B cell (primary cell): ENCODE data around the gene SHISA2. TPM values are rescaled to one million over a fixed set of nuclear protein-coding genes. Genes with fewer than 3 reads are reported as not detected.

Experiments
- ATAC-seq: fragments of 200-7000 bp; cut with Tn5 transposase; one replicate; pipeline ENCODE4 v1.10.0; 2021; ENCODE audit warnings: low read depth, mild to moderate bottlenecking, moderate number of reproducible peaks, moderate library complexity
- CTCF ChIA-PET: fragments of 350-600 bp; sonication (Branson Sonifier 250); formaldehyde crosslinking; loops from one replicate; lab custom pipeline; 2021; ENCODE audit warnings: antibody characterized with exemption, inconsistent platforms; lab: Charles Lee
- POLR2A ChIA-PET: fragments of 350-600 bp; sonication (Branson Sonifier 250); formaldehyde crosslinking; loops from one replicate; lab custom pipeline; 2021; ENCODE audit warnings: antibody characterized with exemption; lab: Charles Lee
- DNase-seq: peaks from one replicate; pipeline ENCODE4 v3.0.0; 2013
- H2AFZ ChIP-seq: 2 replicates; pipeline ENCODE4 v1.6.1; 2012; ENCODE audit warnings: mild to moderate bottlenecking, low read depth, low read length; ENCODE audit not compliant: insufficient read depth, poor library complexity, severe bottlenecking
- H3K27ac ChIP-seq, 2 donors: 1 replicate in 1 of 2; 2 replicates in 1 of 2; pipeline ENCODE4 v1.5.1; 2012 to 2013; ENCODE audit warnings: low read length in 2 of 2, mild to moderate bottlenecking in 2 of 2, moderate library complexity in 1 of 2
- H3K27me3 ChIP-seq, 4 experiments: fragments of 200-600 bp in 1 of 4; sonication (generic) in 1 of 4; replicated peaks in 1 of 4; 1 replicate in 2 of 4; 2 replicates in 2 of 4; pipeline versions ENCODE4 v1.6.1 to v1.7.0; 2013 to 2016; ENCODE audit warnings: low read length in 3 of 4, mild to moderate bottlenecking in 2 of 4, mixed read lengths in 1 of 4, moderate library complexity in 1 of 4; ENCODE audit not compliant: insufficient read depth in 4 of 4, control insufficient read depth in 3 of 4; ENCODE audit errors: control extremely low read depth in 1 of 4
- H3K36me3 ChIP-seq, 2 experiments: replicated peaks in 1 of 2; 1 replicate in 1 of 2; 2 replicates in 1 of 2; pipeline versions ENCODE4 v1.6.1 to v1.7.1; 2013; ENCODE audit warnings: low read length in 1 of 2; ENCODE audit not compliant: insufficient read depth in 2 of 2, control insufficient read depth in 1 of 2; ENCODE audit errors: control extremely low read depth in 1 of 2, extremely low read depth in 1 of 2
- H3K4me1 ChIP-seq, 2 donors: fragments of 200-600 bp in 1 of 2; sonication (generic) in 1 of 2; 1 replicate in 1 of 2; 2 replicates in 1 of 2; pipeline versions ENCODE4 v1.5.1 to v1.6.1; 2013 to 2017; ENCODE audit warnings: low read length in 2 of 2; ENCODE audit not compliant: control insufficient read depth in 2 of 2, insufficient read depth in 2 of 2
- H3K4me2 ChIP-seq: replicated peaks from 2 replicates; pipeline ENCODE3; 2012; ENCODE audit warnings: mild to moderate bottlenecking, low read depth, low read length; ENCODE audit not compliant: poor library complexity, severe bottlenecking
- H3K4me3 ChIP-seq, 5 experiments: fragments of 200-600 bp in 1 of 5; sonication (generic) in 1 of 5; 1 replicate in 3 of 5; 2 replicates in 2 of 5; pipeline versions ENCODE4 v1.5.1 to v1.7.0; 2011 to 2016; ENCODE audit warnings: low read length in 4 of 5, mild to moderate bottlenecking in 4 of 5, low read depth in 2 of 5, control low read depth in 1 of 5, moderate library complexity in 1 of 5; ENCODE audit not compliant: insufficient read depth in 1 of 5; ENCODE audit errors: control extremely low read depth in 1 of 5, extremely low read depth in 1 of 5
- H3K79me2 ChIP-seq: fragments of 200-600 bp; sonication (generic); one replicate; pipeline ENCODE4 v1.6.0; 2016; ENCODE audit warnings: low read length; ENCODE audit not compliant: control insufficient read depth, insufficient read depth
- H3K9ac ChIP-seq: fragments of 200-600 bp; sonication (generic); 2 replicates; pipeline ENCODE4 v1.6.1; 2017; ENCODE audit warnings: mild to moderate bottlenecking, low read length, moderate library complexity
- H3K9me3 ChIP-seq, 3 donors: one replicate each; pipeline versions ENCODE4 v1.6.1 to v1.7.1; 2013; ENCODE audit warnings: low read length in 2 of 3; ENCODE audit not compliant: control insufficient read depth in 2 of 3, insufficient read depth in 1 of 3; ENCODE audit errors: control extremely low read depth in 1 of 3
- H4K20me1 ChIP-seq: 2 replicates; pipeline ENCODE4 v1.6.0; 2012; ENCODE audit warnings: mild to moderate bottlenecking, low read length; ENCODE audit not compliant: insufficient read depth, control insufficient read depth, poor library complexity, severe bottlenecking
- H3K27ac Mint-ChIP-seq: one replicate; pipeline ENCODE4 v1.8.0; 2021; ENCODE audit warnings: mixed read lengths
- H3K27me3 Mint-ChIP-seq: one replicate; pipeline ENCODE4 v1.8.0; 2021; ENCODE audit warnings: mixed read lengths
- H3K4me1 Mint-ChIP-seq: one replicate; pipeline ENCODE4 v1.8.0; 2021; ENCODE audit warnings: mixed read lengths
- H3K4me3 Mint-ChIP-seq: one replicate; pipeline ENCODE4 v1.8.0; 2021; ENCODE audit warnings: mixed read lengths
- H3K9me3 Mint-ChIP-seq: one replicate; pipeline ENCODE4 v1.8.0; 2022; ENCODE audit warnings: mixed read lengths; ENCODE audit not compliant: insufficient read depth
- CTCF ChIP-seq: fragments of 200-600 bp; IDR thresholded peaks from one replicate; pipeline ENCODE4 v1.8.0; 2022; ENCODE audit warnings: antibody characterized with exemption, mild to moderate bottlenecking
- EZH2 ChIP-seq: IDR thresholded peaks from 2 replicates; pipeline ENCODE4 v1.6.1; 2012; ENCODE audit warnings: borderline replicate concordance, low read depth, mild to moderate bottlenecking, moderate library complexity, low read length; ENCODE audit not compliant: insufficient read depth, poor library complexity, severe bottlenecking
- WGBS: methylation state at CpG from one replicate; pipeline ENCODE4 v1.1.5; 2013; ENCODE audit warnings: missing lambda C conversion rate; ENCODE audit not compliant: insufficient coverage; 5-methylcytosine and 5-hydroxymethylcytosine counted together
- intact Hi-C: fragments of 100-400 bp; cut with micrococcal nuclease; formaldehyde crosslinking; loops from one replicate; pipeline ENCODE4 v1.10.0; 2022
- polyA plus RNA-seq: library from polyadenylated mRNA; depleted of rRNA; stranded (reverse); fragments of >200 nt; gene quantifications from 2 replicates; pipeline ENCODE4 v1.2.3, GENCODE V29; 2012
- total RNA-seq, 2 donors: library from RNA; stranded (reverse); fragments of 120-200 nt in 1 of 2; gene quantifications; 1 replicate in 1 of 2; 2 replicates in 1 of 2; pipeline versions ENCODE4 v1.2.3 to v1.2.4, GENCODE V29; 2013 to 2022

SHISA2 gene
- total and polyA plus RNA-seq, 2 donors (not counting 1 experiment from before 2014, with no cell fraction given), result 0.03 TPM; not detected in 1

- intact Hi-C loops, result loop anchor here (10.0 kb wide), 1 partner anchor 238 kb away; no protein-coding TSS in a partner anchor
- H3K27me3 Mint-ChIP-seq, result peaks cover 16% of the 10 kb centered on the region
- H2AFZ ChIP-seq, result no peak overlapping the region
- H3K4me1 Mint-ChIP-seq, result no peaks in the 10 kb centered on the region
- DNase-seq, result peak; percentile 23
- CTCF ChIA-PET, result no interaction called here
- H4K20me1 ChIP-seq, result no peaks in the 10 kb centered on the region
- ATAC-seq, result no peak
- no peak overlapping the region for H3K9ac ChIP-seq
- H3K4me2 ChIP-seq, result no peak overlapping the region
- H3K27me3 ChIP-seq, result peaks cover 0 to 3% (median 0%) of the 10 kb centered on the region in 4 experiments
- H3K9me3 ChIP-seq, result peaks cover 0 to 4% (median 0%) of the 10 kb centered on the region in 3 donors
- H3K4me3 Mint-ChIP-seq, result no peak overlapping the region
- H3K79me2 ChIP-seq, result no peaks in the 10 kb centered on the region
- H3K36me3 ChIP-seq, result no peaks in the 10 kb centered on the region
- no CpG with 5 or more reads among the region's 5 CpGs for WGBS
- POLR2A ChIA-PET, result no interaction called here
- no peak overlapping the region for H3K27ac Mint-ChIP-seq
- no peaks in the 10 kb centered on the region for H3K9me3 Mint-ChIP-seq
- H3K27ac ChIP-seq, result no peak overlapping the region
- no peaks in the 10 kb centered on the region for H3K4me1 ChIP-seq
- TF ChIP-seq EZH2 (no peak), CTCF (no peak)
- no peak overlapping the region for H3K4me3 ChIP-seq
These were observed 11.1 kb upstream of the SHISA2 start for GRCh38 chr13:26062853-26063444.

GRCh38 chr13:26061947-26062346 is 10.1 kb upstream of the SHISA2 start:
- Histone ChIP-seq H3K4me3 (no peak overlapping the region), H3K9me3 (peaks cover 0 to 4% (median 0%) of the 10 kb centered on the region in 3 donors), H3K4me2 (no peak overlapping the region), H3K79me2 (no peaks in the 10 kb centered on the region), H3K27ac (no peak overlapping the region), H3K4me1 (no peaks in the 10 kb centered on the region), H2AFZ (no peak overlapping the region), H3K36me3 (no peaks in the 10 kb centered on the region), H4K20me1 (no peaks in the 10 kb centered on the region), H3K9ac (no peak overlapping the region), H3K27me3 (peaks cover 0 to 3% (median 0%) of the 10 kb centered on the region in 4 experiments)
- no peaks in the 10 kb centered on the region for H3K4me1 Mint-ChIP-seq
- TF ChIP-seq CTCF (no peak), EZH2 (no peak)
- peaks cover 26% of the 10 kb centered on the region for H3K27me3 Mint-ChIP-seq
- no peaks in the 10 kb centered on the region for H3K9me3 Mint-ChIP-seq
- ChIA-PET POLR2A (no interaction called here), CTCF (no interaction called here)
- intact Hi-C loops, result loop anchor here (10.0 kb wide), 1 partner anchor 237 kb away; no protein-coding TSS in a partner anchor
- no peak overlapping the region for H3K27ac Mint-ChIP-seq
- no peak for DNase-seq
- no peak for ATAC-seq
- no peak overlapping the region for H3K4me3 Mint-ChIP-seq
- WGBS, result no CpG with 5 or more reads among the region's 6 CpGs
